ENCODE data around the gene SPDYC.

The SPDYC gene

GRCh38 chr11:65207918-65208784, 38.1 kb downstream of the SPDYC start:
- DNase-seq, result no peak

GRCh38 chr11:65208785-65209710, 39.0 kb downstream of the SPDYC start:
- DNase-seq, result no peak

DNA sequence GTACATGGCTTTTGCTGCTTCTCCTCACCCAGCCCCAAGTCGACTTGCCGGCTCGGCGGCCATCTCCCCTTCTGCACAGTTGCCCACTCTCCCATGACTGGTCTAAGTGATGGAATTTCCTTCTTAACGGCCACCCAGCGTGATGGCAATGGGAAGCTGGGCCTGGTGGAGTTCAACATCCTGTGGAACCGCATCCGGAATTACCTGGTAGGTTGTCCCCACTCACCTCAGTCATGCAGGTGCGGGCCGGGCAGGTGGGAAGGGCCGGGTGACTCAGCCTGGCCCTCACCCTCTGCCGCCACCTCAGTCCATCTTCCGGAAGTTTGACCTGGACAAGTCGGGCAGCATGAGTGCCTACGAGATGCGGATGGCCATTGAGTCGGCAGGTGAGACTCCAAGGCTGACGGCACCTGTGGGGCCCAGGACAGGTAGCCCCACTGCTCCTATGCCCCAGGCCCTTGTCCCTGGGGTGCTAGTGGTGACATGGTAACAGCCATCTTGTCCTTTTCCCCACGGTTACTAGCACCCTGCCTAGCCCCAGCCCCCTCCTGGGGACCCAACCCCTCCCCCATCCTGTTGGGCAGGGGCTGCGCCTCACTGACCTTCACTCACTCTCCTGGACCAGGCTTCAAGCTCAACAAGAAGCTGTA, 39.8 kb downstream of the SPDYC start:
- no peak for DNase-seq

DNA sequence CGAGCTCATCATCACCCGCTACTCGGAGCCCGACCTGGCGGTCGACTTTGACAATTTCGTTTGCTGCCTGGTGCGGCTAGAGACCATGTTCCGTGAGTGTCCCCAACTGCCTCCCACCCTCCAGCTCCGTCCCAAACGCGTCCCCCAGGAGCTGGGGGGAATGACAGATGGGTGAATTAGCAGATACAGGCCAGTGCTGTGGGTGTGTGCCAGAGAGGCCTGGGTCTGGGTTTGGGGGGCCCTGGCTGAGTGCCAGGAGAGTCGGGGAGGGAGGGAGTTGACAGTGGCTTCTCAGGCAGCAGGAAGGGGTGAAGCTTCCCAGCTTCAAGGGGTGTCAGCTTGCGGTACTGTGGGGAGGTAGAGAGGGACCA, 40.3 kb downstream of the SPDYC start:
- DNase-seq, result no peak

GRCh38 chr11:65210748-65211147, 40.7 kb downstream of the SPDYC start:
- DNase-seq, result no peak

GRCh38 chr11:65211293-65212105, 41.5 kb downstream of the SPDYC start:
- no peak for DNase-seq

- DNase-seq, result no peak
These were observed 42.3 kb downstream of the SPDYC start for GRCh38 chr11:65212226-65212801.

GRCh38 chr11:65213322-65214211, 43.5 kb downstream of the SPDYC start:
- DNase-seq, result peak; percentile 7

DNA sequence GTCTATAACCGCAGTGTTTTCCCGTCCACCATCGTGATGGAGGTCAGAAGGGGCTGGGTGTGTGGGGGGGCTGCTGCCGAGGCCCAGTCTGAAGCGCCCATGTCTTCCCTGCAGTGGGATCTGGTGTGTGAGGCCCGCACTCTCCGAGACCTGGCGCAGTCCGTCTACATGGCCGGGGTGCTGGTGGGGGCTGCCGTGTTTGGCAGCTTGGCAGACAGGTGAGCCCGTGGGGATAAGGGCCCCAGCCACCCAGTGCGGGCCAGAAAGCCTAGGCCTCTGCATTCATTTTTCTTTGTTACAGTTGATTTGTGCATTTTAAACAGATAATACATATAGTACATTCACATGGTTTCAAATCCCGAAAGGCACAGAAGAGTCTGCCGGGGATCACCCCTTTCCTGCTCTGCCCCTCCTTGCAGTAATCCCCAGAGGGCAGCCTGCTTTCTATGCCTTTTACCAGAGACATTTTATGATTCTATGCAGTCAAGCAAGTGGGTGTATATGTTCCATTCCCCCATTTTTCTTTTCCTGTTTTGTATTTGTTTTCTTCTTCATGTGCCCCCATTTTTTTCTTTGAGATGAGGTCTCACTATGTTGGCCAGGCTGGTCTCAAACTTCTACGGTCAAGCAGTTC, 44.3 kb downstream of the SPDYC start:
- DNase-seq, result no peak

- DNase-seq, result no peak
These were observed 45.5 kb downstream of the SPDYC start for GRCh38 chr11:65215441-65216076.

DNA sequence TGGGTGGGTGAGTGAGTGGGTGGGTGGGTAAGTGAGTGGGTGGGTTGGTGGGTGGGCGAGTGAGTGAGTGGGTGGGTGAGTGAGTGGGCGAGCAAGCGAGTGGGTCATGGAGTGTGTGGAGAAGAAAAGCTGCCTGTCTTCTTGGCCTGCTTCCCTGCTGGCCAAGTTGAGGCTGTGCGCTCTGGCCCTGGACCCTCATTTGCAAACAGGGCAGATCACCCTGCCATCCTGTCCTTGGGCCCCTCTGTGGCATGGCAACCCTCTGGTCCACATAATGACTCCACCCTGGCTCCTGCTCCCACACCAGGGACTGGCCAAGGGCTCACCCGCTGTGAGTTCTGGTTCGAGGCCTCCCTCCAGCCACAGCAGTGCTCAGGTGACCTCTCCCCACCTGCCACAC, 46.8 kb downstream of the SPDYC start:
- no peak for DNase-seq

DNA sequence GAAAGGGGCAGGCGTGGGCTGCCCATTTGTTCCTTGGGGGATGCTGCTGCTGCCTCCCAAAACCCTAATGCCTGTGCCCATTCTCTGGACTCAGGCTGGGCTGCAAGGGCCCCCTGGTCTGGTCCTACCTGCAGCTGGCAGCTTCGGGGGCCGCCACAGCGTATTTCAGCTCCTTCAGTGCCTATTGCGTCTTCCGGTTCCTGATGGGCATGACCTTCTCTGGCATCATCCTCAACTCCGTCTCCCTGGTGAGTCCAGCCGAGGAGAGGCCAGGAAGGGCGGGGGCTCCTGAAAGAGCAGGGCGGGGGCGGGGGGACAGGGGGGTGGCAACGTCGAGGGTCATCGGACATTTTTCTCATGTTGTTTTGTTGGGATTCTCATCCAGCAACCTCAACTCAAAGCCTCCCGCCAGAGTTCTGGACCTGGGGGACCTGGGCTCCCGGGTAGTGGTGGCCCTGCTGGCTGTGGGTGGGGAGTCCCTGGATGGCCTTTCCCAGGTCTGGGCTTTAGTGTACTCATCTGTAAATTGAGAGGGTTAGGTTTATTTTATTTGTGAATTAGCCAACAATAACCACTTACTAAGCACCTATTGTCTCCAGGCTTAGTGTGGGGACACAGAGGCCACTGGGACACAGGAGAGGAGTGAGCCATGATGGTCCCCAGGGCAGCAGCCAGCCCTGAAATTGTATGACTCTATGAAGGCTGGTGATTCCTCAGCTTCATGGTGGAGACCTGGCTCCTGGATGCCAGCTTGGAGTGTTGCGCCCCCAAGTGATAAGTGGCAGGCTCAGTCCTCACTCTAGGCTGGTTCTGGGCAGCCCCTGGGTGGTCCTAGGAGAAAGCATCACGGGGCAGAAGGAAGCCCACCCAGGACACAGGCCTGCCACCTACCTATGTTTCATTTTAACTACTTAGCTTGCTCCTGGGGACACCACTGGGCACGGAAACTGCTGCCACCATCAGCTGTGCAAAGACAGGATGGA, 47.7 kb downstream of the SPDYC start:
- DNase-seq, result no peak

- DNase-seq, result no peak
These were observed 48.4 kb downstream of the SPDYC start for GRCh38 chr11:65218446-65218845.

DNA sequence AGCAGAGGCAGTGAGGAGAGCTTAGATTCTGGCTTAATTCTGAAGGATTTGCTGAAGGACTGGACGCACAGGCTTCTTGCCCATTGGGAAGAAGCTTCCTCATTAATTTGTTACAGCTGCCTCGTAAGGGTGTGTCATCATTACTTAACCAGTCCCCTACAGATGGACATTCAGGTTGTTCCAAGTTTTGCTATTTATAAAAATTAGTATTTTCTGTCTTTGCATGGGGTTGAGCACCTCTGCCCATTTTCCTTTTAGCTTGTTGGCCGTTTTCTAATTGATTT, 49.8 kb downstream of the SPDYC start:
- DNase-seq, result peak; percentile 13

GRCh38 chr11:65221026-65221425, 51.0 kb downstream of the SPDYC start:
- DNase-seq, result no peak
